GM23338 (cell line): ENCODE results near the gene TMEM101. TPM values are rescaled to one million over a fixed set of nuclear protein-coding genes. Genes with fewer than 3 reads are reported as not detected.

Source experiments
- ATAC-seq: fragments of 200-7000 bp; cut with Tn5 transposase; 3 replicates; pipeline ENCODE4 v1.9.1; 2020
- DNase-seq: peaks from one replicate; pipeline ENCODE4 v3.0.0-alpha.2; 2015; ENCODE audit warnings: low spot score
- H2AFZ ChIP-seq: fragments of 200-600 bp; sonication (generic); 2 replicates; pipeline ENCODE4 v1.8.0; 2016; ENCODE audit warnings: antibody characterized with exemption, mild to moderate bottlenecking, moderate library complexity
- H3F3A ChIP-seq: fragments of 200-600 bp; sonication (generic); replicated peaks from 2 replicates; pipeline ENCODE4 v1.8.0; 2017; ENCODE audit warnings: antibody characterized with exemption, mixed run types, low read depth
- H3K27ac ChIP-seq: fragments of 200-600 bp; sonication (generic); 2 replicates; pipeline ENCODE4 v1.6.1; 2016; ENCODE audit warnings: low read depth
- H3K27me3 ChIP-seq: fragments of 200-600 bp; sonication (generic); 2 replicates; pipeline ENCODE4 v1.8.0; 2016; ENCODE audit warnings: mild to moderate bottlenecking, mixed run types, moderate library complexity; ENCODE audit not compliant: insufficient read depth
- H3K36me3 ChIP-seq: fragments of 200-600 bp; sonication (generic); 2 replicates; pipeline ENCODE4 v1.8.0; 2016; ENCODE audit warnings: mild to moderate bottlenecking; ENCODE audit not compliant: insufficient read depth
- H3K4me1 ChIP-seq: fragments of 200-600 bp; sonication (generic); 2 replicates; pipeline ENCODE4 v1.8.0; 2016; ENCODE audit warnings: mild to moderate bottlenecking, moderate library complexity; ENCODE audit not compliant: insufficient read depth
- H3K4me2 ChIP-seq: fragments of 200-600 bp; sonication (generic); 2 replicates; pipeline ENCODE4 v1.7.1; 2017; ENCODE audit warnings: mixed run types
- H3K4me3 ChIP-seq: fragments of 200-600 bp; sonication (generic); 2 replicates; pipeline ENCODE4 v1.6.1; 2016; ENCODE audit warnings: mixed run types
- H3K79me2 ChIP-seq: fragments of 200-600 bp; sonication (generic); replicated peaks from 2 replicates; pipeline ENCODE4 v1.8.0; 2017; ENCODE audit warnings: mild to moderate bottlenecking; ENCODE audit not compliant: insufficient read depth
- H3K9me2 ChIP-seq: fragments of 200-600 bp; sonication (generic); 2 replicates; pipeline ENCODE4 v1.8.0; 2017; ENCODE audit not compliant: insufficient read depth
- H4K20me1 ChIP-seq: fragments of 200-600 bp; sonication (generic); replicated peaks from 2 replicates; pipeline ENCODE4 v1.8.0; 2017; ENCODE audit warnings: mild to moderate bottlenecking; ENCODE audit not compliant: insufficient read depth
- H3K27ac Mint-ChIP-seq: 2 replicates; pipeline ENCODE4 v1.8.0; 2020; ENCODE audit warnings: inconsistent platforms, mild to moderate bottlenecking, moderate library complexity, mixed read lengths
- H3K27me3 Mint-ChIP-seq: 3 replicates; pipeline ENCODE4 v1.8.0; 2022; ENCODE audit warnings: low read depth, mild to moderate bottlenecking, moderate library complexity, mixed read lengths, inconsistent platforms; ENCODE audit not compliant: insufficient read depth, poor library complexity
- H3K36me3 Mint-ChIP-seq: 3 replicates; pipeline ENCODE4 v1.8.0; 2021; ENCODE audit warnings: low read depth, mild to moderate bottlenecking, inconsistent platforms, moderate library complexity, mixed read lengths
- H3K4me1 Mint-ChIP-seq: 3 replicates; pipeline ENCODE4 v1.8.0; 2020; ENCODE audit warnings: mild to moderate bottlenecking, inconsistent platforms, mixed read lengths
- H3K4me3 Mint-ChIP-seq: 3 replicates; pipeline ENCODE4 v1.8.0; 2021; ENCODE audit warnings: moderate library complexity, mild to moderate bottlenecking, inconsistent platforms, mixed read lengths
- H3K9me3 Mint-ChIP-seq: 3 replicates; pipeline ENCODE4 v1.8.0; 2020; ENCODE audit warnings: moderate library complexity, mild to moderate bottlenecking, inconsistent platforms, mixed read lengths
- CREB1 ChIP-seq: fragments of 250-450 bp; sonication (Bioruptor Pico); IDR thresholded peaks from 2 replicates; pipeline ENCODE4 v1.5.0; 2020; ENCODE audit warnings: low read depth, mild to moderate bottlenecking, moderate library complexity
- EZH2 ChIP-seq: fragments of 200-600 bp; sonication (generic); IDR thresholded peaks from one replicate; pipeline ENCODE4 v1.8.0; 2017; ENCODE audit warnings: antibody characterized with exemption, mild to moderate bottlenecking, low read depth; ENCODE audit not compliant: unreplicated experiment
- JUNB ChIP-seq: IDR thresholded peaks from one replicate; pipeline ENCODE4 v1.6.1; 2016; ENCODE audit warnings: antibody characterized with exemption; ENCODE audit not compliant: unreplicated experiment
- NANOG ChIP-seq: IDR thresholded peaks from 2 replicates; pipeline ENCODE4 v1.6.1; 2016; ENCODE audit warnings: antibody characterized with exemption, borderline replicate concordance
- POLR2AphosphoS5 ChIP-seq: IDR thresholded peaks from 2 replicates; pipeline ENCODE4 v1.6.1; 2016; ENCODE audit warnings: antibody characterized with exemption, low read depth
- ZNF331 ChIP-seq: fragments of 250-450 bp; sonication (Bioruptor Pico); IDR thresholded peaks from 2 replicates; pipeline ENCODE4 v1.5.0; 2020; ENCODE audit warnings: low read depth, mild to moderate bottlenecking, moderate library complexity
- polyA plus RNA-seq: library from polyadenylated mRNA; unstranded; fragments of >200 nt; fragmentation: Nextera tagmentation; extraction: Ambion mirVana; gene quantifications from 2 replicates; pipeline ENCODE4 v1.2.1, GENCODE V29; 2016
- total RNA-seq: library from RNA; depleted of rRNA; stranded (reverse); fragments of >200 nt; shearing (Covaris generic); gene quantifications from 2 replicates; pipeline ENCODE4 v1.2.3, GENCODE V29; 2014
- TF ChIP-seq, protein P1 (sequence below), 2 experiments: fragments of 200-600 bp in 1 of 2; sonication (generic) in 1 of 2; conservative IDR thresholded peaks; 2 replicates each; pipeline versions ENCODE4 v1.5.1 to v1.6.1; 2016 to 2017; ENCODE audit warnings: antibody characterized with exemption in 2 of 2, low read depth in 2 of 2, mild to moderate bottlenecking in 2 of 2, moderate library complexity in 1 of 2
- TF ChIP-seq, protein P2 (sequence below): IDR thresholded peaks from one replicate; pipeline ENCODE4 v1.6.1; 2018; ENCODE audit warnings: antibody characterized with exemption; ENCODE audit not compliant: unreplicated experiment

TMEM101 gene
- total and polyA plus RNA-seq, 2 experiments from 2014 or later, result 15.9 to 31.6 TPM

DNA sequence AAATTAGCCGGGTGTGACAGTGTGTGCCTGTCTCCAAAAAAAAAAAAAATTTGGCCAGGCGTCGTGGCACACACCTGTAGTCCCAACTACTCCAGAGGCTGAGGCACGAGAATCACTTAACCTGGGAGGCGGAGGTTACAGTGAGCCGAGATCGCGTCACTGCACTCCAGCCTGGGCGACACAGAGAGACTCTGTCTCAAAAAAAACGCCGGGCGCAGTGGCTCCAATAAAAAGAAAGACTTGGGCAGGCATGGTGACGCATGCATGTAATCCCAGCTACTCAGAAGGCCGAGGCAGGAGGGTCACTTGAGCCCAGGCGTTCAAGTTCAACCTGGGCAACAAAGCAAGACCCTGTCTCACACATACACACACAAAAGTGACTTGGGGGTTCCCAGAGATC is 48.1 kb upstream of the TMEM101 start:
- Mint-ChIP-seq H3K27me3 (peaks cover 2% of the 10 kb centered on the region), H3K27ac (0 out of 2 replicates have a peak overlapping the region, but pooled peaks have one; percentile 39), H3K36me3 (peaks cover 67% of the 10 kb centered on the region), H3K4me3 (no peak overlapping the region), H3K4me1 (peaks cover 22% of the 10 kb centered on the region), H3K9me3 (no peaks in the 10 kb centered on the region; the same call in 2 of the 3 replicates)
- no peak overlapping the region for H2AFZ ChIP-seq
- H4K20me1 ChIP-seq, result peaks cover 59% of the 10 kb centered on the region
- H3K9me2 ChIP-seq, result no peaks in the 10 kb centered on the region; the same call in 1 of the 2 replicates
- peaks cover 54% of the 10 kb centered on the region for H3K36me3 ChIP-seq
- H3K4me2 ChIP-seq, result no peak overlapping the region
- H3K27me3 ChIP-seq, result no peaks in the 10 kb centered on the region
- H3K27ac ChIP-seq, result no peak overlapping the region; the same call in 1 of the 2 replicates
- TF ChIP-seq EZH2, result no peak
- DNase-seq (no peak), ATAC-seq (no peak)
- peaks cover 83% of the 10 kb centered on the region for H3K79me2 ChIP-seq
- no peak overlapping the region for H3K4me3 ChIP-seq
- H3K4me1 ChIP-seq, result peaks cover 18% of the 10 kb centered on the region
- H3F3A ChIP-seq, result peaks cover 22% of the 10 kb centered on the region; the same call in 1 of the 2 replicates

GRCh38 chr17:44061446-44061845 is 46.7 kb upstream of the TMEM101 start:
- Histone ChIP-seq H3K4me1 (peaks cover 10% of the 10 kb centered on the region), H4K20me1 (peaks cover 71% of the 10 kb centered on the region), H3K36me3 (peaks cover 54% of the 10 kb centered on the region), H3K79me2 (peaks cover 98% of the 10 kb centered on the region), H3K4me2 (no peak overlapping the region), H3K27me3 (no peaks in the 10 kb centered on the region), H3K4me3 (no peak overlapping the region), H3F3A (peaks cover 19% of the 10 kb centered on the region; the same call in 1 of the 2 replicates), H3K27ac (0 out of 2 replicates have a peak overlapping the region, but pooled peaks have one; percentile 59), H3K9me2 (no peaks in the 10 kb centered on the region), H2AFZ (no peak overlapping the region)
- peaks cover 2% of the 10 kb centered on the region for H3K27me3 Mint-ChIP-seq
- no peaks in the 10 kb centered on the region; the same call in 2 of the 3 replicates for H3K9me3 Mint-ChIP-seq
- DNase-seq (no peak), ATAC-seq (no peak)
- no peak overlapping the region for H3K4me3 Mint-ChIP-seq
- H3K36me3 Mint-ChIP-seq, result peaks cover 78% of the 10 kb centered on the region
- peaks cover 18% of the 10 kb centered on the region for H3K4me1 Mint-ChIP-seq
- TF ChIP-seq, protein P1, sequence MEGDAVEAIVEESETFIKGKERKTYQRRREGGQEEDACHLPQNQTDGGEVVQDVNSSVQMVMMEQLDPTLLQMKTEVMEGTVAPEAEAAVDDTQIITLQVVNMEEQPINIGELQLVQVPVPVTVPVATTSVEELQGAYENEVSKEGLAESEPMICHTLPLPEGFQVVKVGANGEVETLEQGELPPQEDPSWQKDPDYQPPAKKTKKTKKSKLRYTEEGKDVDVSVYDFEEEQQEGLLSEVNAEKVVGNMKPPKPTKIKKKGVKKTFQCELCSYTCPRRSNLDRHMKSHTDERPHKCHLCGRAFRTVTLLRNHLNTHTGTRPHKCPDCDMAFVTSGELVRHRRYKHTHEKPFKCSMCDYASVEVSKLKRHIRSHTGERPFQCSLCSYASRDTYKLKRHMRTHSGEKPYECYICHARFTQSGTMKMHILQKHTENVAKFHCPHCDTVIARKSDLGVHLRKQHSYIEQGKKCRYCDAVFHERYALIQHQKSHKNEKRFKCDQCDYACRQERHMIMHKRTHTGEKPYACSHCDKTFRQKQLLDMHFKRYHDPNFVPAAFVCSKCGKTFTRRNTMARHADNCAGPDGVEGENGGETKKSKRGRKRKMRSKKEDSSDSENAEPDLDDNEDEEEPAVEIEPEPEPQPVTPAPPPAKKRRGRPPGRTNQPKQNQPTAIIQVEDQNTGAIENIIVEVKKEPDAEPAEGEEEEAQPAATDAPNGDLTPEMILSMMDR (conservative IDR thresholded peaks at IDR 0.05; ENCODE audit: low read depth in 2 of 2), result no peak
- TF ChIP-seq ZNF331 (CRISPR knock-in tag), result no peak
- no peak for TF ChIP-seq POLR2AphosphoS5
- no peak for TF ChIP-seq EZH2
- TF ChIP-seq JUNB, result no peak
- no peak for TF ChIP-seq CREB1 (CRISPR knock-in tag)
- TF ChIP-seq NANOG, result no peak
- TF ChIP-seq, protein P2, sequence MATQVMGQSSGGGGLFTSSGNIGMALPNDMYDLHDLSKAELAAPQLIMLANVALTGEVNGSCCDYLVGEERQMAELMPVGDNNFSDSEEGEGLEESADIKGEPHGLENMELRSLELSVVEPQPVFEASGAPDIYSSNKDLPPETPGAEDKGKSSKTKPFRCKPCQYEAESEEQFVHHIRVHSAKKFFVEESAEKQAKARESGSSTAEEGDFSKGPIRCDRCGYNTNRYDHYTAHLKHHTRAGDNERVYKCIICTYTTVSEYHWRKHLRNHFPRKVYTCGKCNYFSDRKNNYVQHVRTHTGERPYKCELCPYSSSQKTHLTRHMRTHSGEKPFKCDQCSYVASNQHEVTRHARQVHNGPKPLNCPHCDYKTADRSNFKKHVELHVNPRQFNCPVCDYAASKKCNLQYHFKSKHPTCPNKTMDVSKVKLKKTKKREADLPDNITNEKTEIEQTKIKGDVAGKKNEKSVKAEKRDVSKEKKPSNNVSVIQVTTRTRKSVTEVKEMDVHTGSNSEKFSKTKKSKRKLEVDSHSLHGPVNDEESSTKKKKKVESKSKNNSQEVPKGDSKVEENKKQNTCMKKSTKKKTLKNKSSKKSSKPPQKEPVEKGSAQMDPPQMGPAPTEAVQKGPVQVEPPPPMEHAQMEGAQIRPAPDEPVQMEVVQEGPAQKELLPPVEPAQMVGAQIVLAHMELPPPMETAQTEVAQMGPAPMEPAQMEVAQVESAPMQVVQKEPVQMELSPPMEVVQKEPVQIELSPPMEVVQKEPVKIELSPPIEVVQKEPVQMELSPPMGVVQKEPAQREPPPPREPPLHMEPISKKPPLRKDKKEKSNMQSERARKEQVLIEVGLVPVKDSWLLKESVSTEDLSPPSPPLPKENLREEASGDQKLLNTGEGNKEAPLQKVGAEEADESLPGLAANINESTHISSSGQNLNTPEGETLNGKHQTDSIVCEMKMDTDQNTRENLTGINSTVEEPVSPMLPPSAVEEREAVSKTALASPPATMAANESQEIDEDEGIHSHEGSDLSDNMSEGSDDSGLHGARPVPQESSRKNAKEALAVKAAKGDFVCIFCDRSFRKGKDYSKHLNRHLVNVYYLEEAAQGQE, result no peak
- H3K27ac Mint-ChIP-seq, result no peak overlapping the region
